Measurements from ENCODE around the gene ACOT8.

DNA sequence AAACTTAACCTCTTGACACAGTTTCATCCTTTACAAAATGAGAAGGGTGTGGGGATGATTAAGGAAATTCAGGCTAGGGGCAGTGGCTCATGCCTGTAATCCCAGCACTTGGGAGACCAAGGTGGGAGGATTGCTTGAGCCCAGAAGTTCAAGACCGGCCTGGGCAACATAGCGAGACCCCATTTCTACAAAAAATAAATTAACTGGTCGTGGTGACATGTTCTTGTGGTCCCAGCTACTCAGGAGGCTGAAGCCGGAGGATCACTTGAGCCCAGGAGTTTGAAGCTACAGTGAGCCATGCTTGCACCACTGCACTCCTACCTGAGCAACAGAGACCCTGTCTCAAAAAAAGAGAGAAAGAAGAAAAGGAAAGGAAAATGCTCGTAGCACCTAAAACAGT, 9.3 kb upstream of the ACOT8 start:
- TF ChIP-seq, protein P1, sequence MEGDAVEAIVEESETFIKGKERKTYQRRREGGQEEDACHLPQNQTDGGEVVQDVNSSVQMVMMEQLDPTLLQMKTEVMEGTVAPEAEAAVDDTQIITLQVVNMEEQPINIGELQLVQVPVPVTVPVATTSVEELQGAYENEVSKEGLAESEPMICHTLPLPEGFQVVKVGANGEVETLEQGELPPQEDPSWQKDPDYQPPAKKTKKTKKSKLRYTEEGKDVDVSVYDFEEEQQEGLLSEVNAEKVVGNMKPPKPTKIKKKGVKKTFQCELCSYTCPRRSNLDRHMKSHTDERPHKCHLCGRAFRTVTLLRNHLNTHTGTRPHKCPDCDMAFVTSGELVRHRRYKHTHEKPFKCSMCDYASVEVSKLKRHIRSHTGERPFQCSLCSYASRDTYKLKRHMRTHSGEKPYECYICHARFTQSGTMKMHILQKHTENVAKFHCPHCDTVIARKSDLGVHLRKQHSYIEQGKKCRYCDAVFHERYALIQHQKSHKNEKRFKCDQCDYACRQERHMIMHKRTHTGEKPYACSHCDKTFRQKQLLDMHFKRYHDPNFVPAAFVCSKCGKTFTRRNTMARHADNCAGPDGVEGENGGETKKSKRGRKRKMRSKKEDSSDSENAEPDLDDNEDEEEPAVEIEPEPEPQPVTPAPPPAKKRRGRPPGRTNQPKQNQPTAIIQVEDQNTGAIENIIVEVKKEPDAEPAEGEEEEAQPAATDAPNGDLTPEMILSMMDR (IDR thresholded peaks at IDR 0.05; ENCODE audit: borderline replicate concordance, extremely low read depth, low read length, poor library complexity, severe bottlenecking): no peak
- no peak for TF ChIP-seq EZH2 (IDR thresholded peaks at IDR 0.05; ENCODE audit: borderline replicate concordance, low read depth, low read length, severe bottlenecking)
